Skeletal muscle satellite cell (primary cell): Measurements from ENCODE around the gene JCHAIN.
A peak's percentile ranks its signal among the peaks of the same experiment; 100 is the strongest.
"Not testable (repeated sequence)": the region's sequence is repeated elsewhere in the genome, so short reads cannot be mapped to it uniquely, and the experiment has no call there.

Experiments
- H3K27me3 ChIP-seq: 2 replicates; pipeline ENCODE4 v1.7.0; 2013; ENCODE audit warnings: low read length; ENCODE audit not compliant: control insufficient read depth, insufficient read depth
- H3K36me3 ChIP-seq: 2 replicates; pipeline ENCODE4 v1.7.0; 2013; ENCODE audit warnings: mild to moderate bottlenecking, control low read depth, low read length; ENCODE audit not compliant: insufficient read depth
- H3K4me1 ChIP-seq: 2 replicates; pipeline ENCODE4 v1.7.0; 2013; ENCODE audit warnings: low read length; ENCODE audit not compliant: control insufficient read depth, insufficient read depth
- H3K4me2 ChIP-seq: 2 replicates; pipeline ENCODE4 v1.7.0; 2013; ENCODE audit warnings: mild to moderate bottlenecking, low read length
- H3K4me3 ChIP-seq: 2 replicates; pipeline ENCODE4 v1.7.0; 2013; ENCODE audit warnings: low read length
- H3K9ac ChIP-seq: 2 replicates; pipeline ENCODE4 v1.7.0; 2013; ENCODE audit warnings: mild to moderate bottlenecking, low read depth, low read length, moderate library complexity
- H3K9me3 ChIP-seq: replicated peaks from 2 replicates; pipeline ENCODE4 v1.7.0; 2013; ENCODE audit warnings: mild to moderate bottlenecking, control low read depth, low read length

The JCHAIN gene

DNA sequence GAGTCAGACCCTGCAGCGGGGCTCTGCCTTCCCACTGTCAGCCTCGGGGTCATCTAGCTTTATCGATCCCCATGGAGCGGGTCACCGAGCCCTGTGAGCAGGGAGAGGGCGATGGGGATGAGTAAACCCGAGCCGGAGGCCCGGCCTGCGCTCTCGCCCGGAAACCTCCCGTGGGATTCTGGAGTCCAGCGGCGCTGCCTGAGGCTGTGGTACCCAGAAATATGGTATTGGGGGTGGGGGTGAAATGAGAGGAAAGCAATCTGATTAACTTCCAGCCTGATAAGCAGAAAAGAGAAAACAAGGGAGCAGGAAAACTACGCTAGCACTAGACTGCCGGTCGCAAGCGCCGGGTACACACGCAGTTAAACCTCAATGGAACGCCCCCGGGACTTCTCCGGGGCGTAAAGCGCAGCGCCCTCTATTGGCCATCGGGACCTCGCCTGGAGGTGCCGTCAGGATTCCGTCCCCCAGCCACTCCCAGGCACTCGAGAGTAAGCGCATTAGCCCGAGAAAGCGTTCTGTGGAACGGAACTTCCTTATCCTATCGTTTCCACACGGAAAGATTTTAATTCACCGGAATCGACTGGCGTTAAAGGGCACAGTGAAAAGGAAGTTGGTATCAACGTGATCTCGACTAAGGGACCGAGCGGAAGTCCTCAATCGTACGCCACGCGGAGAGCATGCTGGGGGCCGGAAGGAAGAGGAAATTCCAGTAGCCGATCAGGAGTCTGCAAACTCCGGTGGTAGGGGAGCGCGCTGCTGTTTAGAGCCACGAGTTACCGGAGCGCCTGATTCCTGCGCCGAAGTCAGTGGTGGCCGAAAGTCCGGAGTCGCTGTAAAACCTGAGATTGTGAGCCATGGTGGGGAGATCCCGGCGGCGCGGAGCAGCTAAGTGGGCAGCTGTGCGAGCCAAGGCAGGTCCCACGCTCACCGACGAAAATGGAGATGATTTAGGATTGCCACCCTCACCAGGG lies 21.8 kb upstream of the JCHAIN start, which contains the start of gene UTP3:
Gene UTP3 (plus strand): TSS at position 712 of the 974 bp plus-strand sequence. CDS start 146 bp downstream, at position 858.
- Histone ChIP-seq H3K4me1 (peaks cover 22% of the 10 kb centered on the region), H3K4me3 (peak within 1 kb of the TSS; percentile 90), H3K9ac (peak within 1 kb of the TSS; percentile 91), H3K36me3 (peaks cover 13% of the 10 kb centered on the region), H3K4me2 (peak within 1 kb of the TSS; percentile 93), H3K9me3 (no peaks in the 10 kb centered on the region), H3K27me3 (no peaks in the 10 kb centered on the region)

DNA sequence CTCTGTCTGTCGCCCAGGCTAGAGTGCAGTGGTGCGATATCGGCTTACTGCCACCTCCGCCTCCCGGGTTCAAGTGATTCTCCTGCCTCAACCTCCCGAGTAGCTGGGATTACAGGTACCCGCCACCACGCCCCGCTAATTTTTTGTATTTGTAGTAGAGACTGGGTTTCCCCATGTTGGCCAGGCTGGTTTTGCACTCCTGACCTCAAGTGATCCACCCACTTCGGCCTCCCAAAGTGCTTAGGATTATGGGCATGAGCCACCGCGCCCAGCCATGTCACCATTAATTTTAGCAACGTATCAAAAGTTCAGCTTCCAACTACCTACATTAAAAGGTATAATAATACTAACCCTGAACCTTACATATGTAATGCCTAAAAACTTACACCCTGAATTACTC lies 21.1 kb upstream of the JCHAIN start:
- Histone ChIP-seq H3K27me3 (no peaks in the 10 kb centered on the region), H3K4me1 (peaks cover 22% of the 10 kb centered on the region), H3K4me3 (peak overlapping the region; percentile 90), H3K9me3 (no peaks in the 10 kb centered on the region), H3K4me2 (peak overlapping the region; percentile 93), H3K36me3 (peaks cover 13% of the 10 kb centered on the region), H3K9ac (peak overlapping the region; percentile 91)

DNA sequence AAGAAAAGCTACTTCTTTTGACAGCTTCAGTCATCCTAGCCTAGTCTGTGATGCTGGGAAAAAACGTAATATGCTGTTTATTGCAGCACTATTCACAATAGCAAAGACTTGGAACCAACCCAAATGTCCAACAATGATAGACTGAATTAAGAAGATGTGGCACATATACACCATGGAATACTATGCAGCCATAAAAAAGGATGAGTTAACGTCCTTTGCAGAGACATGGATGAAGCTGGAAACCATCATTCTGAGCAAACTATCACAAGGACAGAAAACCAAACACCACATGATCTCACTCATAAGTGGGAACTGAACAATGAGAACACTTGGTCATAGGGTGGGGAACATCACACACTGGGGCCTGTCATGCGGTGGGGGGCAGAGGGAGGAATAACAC lies 15.8 kb upstream of the JCHAIN start:
- not testable (repeated sequence) for H3K4me3 ChIP-seq, H3K36me3 ChIP-seq, H3K9me3 ChIP-seq, H3K27me3 ChIP-seq, H3K4me1 ChIP-seq, H3K4me2 ChIP-seq, H3K9ac ChIP-seq

DNA sequence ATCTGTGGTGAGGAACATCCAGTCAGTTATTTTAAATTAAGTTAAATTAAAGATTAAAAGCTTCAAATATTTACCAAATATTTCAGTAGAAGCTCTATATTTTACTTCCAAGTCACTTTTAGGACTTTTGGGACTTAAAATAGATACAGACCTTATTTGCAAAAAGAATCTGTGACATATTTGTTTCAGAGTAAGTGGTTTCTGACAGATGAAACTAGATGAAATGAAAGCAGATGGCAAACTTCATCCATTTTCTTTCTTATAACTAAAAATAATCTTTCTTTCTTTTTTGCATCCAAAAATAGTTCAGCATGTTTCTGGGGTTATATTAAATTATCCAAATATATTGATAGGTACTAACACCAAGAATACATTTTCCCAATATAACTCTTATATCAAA lies 15.4 kb upstream of the JCHAIN start:
- Histone ChIP-seq H3K9ac (no peak overlapping the region), H3K4me3 (no peak overlapping the region), H3K36me3 (no peaks in the 10 kb centered on the region), H3K9me3 (no peaks in the 10 kb centered on the region), H3K4me1 (peaks cover 5% of the 10 kb centered on the region), H3K4me2 (no peak overlapping the region), H3K27me3 (no peaks in the 10 kb centered on the region)

DNA sequence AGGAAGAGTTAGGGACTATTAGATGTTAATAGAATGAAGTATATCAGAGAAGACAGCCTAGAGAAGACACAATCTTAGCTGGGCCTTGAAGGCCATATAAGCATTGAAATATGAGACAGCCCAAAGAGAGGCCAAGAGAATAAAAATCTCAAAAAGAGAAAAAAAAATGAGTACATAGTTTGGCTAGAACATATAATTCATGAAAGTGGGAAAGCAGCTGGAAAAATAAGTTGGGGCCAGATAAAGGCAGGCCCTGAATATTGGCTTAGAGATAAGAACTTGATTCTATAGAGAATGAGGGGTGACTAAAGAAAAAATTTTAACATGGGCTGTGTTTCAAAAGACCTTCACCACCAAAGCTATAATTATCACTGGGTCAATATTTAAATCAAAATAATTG lies 14.6 kb upstream of the JCHAIN start:
- Histone ChIP-seq H3K4me1 (peaks cover 5% of the 10 kb centered on the region), H3K36me3 (no peaks in the 10 kb centered on the region), H3K4me3 (no peak overlapping the region), H3K9ac (no peak overlapping the region), H3K4me2 (no peak overlapping the region), H3K9me3 (no peaks in the 10 kb centered on the region), H3K27me3 (no peaks in the 10 kb centered on the region)

DNA sequence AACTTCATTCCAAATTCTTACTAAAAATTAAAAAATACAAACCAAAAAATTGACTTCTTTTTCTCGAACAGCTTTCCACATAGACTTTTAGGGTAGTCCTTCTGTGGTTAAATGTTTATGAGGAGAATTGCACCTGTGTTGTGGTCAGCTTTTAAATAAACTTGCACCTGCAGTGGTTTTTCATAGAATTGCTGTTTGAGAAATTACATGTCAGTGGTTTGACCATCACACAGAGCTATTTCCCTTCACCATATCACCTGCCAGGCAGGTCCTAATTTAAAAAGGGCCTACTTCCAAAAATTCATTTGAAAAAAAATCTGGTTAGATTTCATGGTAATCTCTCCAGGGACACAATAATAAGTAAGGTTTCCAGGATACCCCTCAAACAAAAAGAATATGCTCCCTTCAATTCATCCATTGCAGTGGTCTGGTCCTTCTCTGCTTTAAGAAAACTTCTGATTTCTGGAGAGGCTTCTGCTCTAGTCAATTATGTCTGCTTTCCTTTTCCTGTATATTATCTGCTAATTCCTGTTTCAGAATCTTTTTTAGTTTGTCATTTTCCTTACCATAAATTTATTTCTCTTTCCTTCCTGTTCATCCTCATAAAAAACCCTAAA lies 12.2 kb upstream of the JCHAIN start:
- H3K27me3 ChIP-seq: peaks cover 3% of the 10 kb centered on the region
- no peak overlapping the region for H3K4me3 ChIP-seq
- H3K4me1 ChIP-seq: peaks cover 5% of the 10 kb centered on the region
- H3K9ac ChIP-seq: no peak overlapping the region
- no peaks in the 10 kb centered on the region for H3K9me3 ChIP-seq
- H3K36me3 ChIP-seq: no peaks in the 10 kb centered on the region
- no peak overlapping the region for H3K4me2 ChIP-seq

DNA sequence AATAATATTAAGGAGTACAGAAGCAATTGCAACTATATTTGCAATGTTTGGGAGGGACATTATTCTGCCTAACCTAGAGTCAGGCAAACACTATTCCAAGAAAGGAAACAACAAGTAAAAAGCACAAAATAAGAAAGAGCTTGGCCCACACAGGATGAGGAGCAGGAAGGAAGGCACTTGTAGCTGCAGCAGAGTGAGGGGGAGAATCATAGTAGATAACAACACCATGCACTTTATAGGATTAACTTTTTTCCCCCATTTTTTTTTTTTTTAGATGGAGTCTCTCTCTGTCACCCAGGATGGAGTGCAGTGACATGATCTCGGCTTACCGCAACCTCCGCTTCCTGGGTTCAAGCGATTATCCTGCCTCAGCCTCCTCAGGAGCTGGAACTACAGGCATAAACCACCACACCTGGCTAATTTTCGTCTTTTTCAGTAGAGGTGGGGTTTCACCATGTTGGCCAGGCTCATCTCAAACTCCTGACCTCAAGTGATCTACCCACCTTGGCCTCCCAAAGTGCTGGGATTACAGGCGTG lies 10.3 kb upstream of the JCHAIN start:
- Histone ChIP-seq H3K36me3 (no peaks in the 10 kb centered on the region), H3K4me3 (no peak overlapping the region), H3K9me3 (no peaks in the 10 kb centered on the region), H3K4me2 (no peak overlapping the region), H3K9ac (no peak overlapping the region), H3K4me1 (peaks cover 5% of the 10 kb centered on the region), H3K27me3 (peaks cover 3% of the 10 kb centered on the region)

DNA sequence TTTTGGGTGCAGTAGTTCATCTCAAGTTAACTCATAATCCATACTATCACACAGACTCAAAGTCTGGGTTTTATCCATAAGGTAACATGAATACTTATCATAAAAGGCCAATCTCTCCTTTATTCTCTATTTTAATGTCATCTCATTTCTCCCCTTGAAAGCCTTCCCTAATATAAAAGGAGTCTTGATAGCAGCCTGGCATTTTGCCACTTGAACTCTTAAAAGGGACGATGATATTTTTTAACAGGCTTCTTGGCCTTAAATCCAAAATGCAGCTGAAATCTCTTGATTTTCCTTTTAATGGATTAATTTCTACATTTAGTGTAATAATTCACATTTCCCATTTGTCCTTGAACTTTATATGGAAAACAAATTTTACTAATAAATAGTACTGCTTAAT lies 8.4 kb upstream of the JCHAIN start:
- Histone ChIP-seq H3K9me3 (no peaks in the 10 kb centered on the region), H3K4me3 (no peak overlapping the region), H3K27me3 (peaks cover 3% of the 10 kb centered on the region), H3K9ac (no peak overlapping the region), H3K4me2 (no peak overlapping the region), H3K4me1 (peaks cover 9% of the 10 kb centered on the region), H3K36me3 (no peaks in the 10 kb centered on the region)

DNA sequence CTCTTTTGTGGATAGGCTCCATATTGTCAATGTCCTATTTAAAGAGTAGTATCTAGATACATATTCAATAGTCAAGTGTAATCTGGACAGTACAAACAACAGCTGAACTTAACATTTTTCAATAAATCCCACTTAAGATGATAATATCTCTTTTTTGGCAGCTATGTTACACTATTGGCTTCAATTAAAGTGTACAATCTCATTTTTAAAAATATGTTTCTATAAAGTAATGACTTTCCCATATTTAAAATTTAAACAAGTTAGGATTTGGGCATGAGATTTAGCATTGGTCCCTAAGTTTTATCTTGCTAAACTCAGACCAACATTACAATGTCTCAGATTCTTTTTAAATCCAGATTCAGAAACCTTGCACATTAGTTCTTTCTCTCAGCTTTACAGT lies 7.9 kb upstream of the JCHAIN start:
- H3K9ac ChIP-seq: no peak overlapping the region
- H3K4me2 ChIP-seq: no peak overlapping the region
- no peaks in the 10 kb centered on the region for H3K36me3 ChIP-seq
- no peaks in the 10 kb centered on the region for H3K9me3 ChIP-seq
- no peak overlapping the region for H3K4me3 ChIP-seq
- H3K27me3 ChIP-seq: peaks cover 3% of the 10 kb centered on the region
- peaks cover 9% of the 10 kb centered on the region for H3K4me1 ChIP-seq

DNA sequence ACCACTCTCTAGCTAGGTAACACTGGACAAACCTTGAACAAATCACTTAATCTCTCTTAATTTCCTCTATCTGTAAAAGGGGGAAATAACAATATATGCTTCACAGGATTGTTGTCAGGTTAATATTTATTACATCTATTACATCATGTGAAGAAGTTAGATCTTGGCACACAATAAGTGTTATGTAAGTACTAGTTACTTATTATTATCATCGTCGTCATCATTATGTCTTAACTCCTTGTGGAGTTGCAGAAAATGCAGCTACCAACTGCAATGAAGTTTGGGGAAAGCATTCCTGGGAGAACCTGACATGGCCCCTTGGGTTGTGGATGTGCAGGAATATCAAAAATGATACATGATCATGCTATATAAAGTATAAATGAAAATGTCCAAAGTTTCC lies 4.8 kb upstream of the JCHAIN start:
- H3K4me2 ChIP-seq: no peak overlapping the region
- no peak overlapping the region for H3K9ac ChIP-seq
- H3K4me3 ChIP-seq: no peak overlapping the region
- no peaks in the 10 kb centered on the region for H3K9me3 ChIP-seq
- H3K4me1 ChIP-seq: peaks cover 14% of the 10 kb centered on the region
- H3K36me3 ChIP-seq: no peaks in the 10 kb centered on the region
- H3K27me3 ChIP-seq: peaks cover 3% of the 10 kb centered on the region

DNA sequence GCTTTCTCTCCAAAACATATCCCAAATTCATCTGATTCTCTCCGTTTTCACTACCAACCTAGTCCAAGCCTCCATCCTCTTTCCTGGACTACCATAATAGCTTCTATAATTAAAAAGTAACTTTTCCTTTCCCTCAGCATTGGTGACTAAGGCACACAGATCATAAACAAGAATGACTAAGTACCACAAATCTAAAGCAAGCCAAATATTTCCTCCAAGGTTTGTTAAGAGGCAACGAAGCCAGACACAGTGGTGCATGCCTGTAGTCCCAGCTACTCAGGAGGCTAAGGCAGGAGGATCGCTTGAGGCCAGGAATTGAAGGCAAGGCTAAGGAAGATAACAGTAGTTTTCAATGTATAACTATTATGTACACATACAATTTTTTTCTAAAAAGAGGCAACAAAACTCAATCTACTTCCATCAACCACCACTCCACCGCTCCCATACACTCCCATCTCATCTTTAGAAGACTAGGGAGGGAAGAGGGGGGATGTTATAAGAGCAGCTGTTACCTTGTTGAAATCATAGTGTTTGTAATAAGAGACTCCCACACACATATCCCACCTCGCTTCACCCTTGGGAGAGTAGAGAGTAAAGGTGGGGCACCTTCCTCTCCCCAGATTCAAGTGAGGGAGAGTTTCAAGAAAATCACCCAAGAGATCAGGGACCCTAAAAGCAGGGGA lies 4.2 kb upstream of the JCHAIN start:
- no peak overlapping the region for H3K9ac ChIP-seq
- peaks cover 17% of the 10 kb centered on the region for H3K4me1 ChIP-seq
- H3K4me3 ChIP-seq: no peak overlapping the region
- no peaks in the 10 kb centered on the region for H3K36me3 ChIP-seq
- peaks cover 3% of the 10 kb centered on the region for H3K27me3 ChIP-seq
- H3K4me2 ChIP-seq: no peak overlapping the region
- H3K9me3 ChIP-seq: no peaks in the 10 kb centered on the region
